Keratinocyte (primary cell): Measurements from ENCODE around the gene RNF148.

Experiments used
- CTCF ChIP-seq, 3 experiments: IDR thresholded peaks in 1 of 3; conservative IDR thresholded peaks in 1 of 3; optimal IDR thresholded peaks in 1 of 3; 2 replicates in 2 of 3; 3 replicates in 1 of 3; pipeline versions ENCODE3 to v1.5.1; 2011; ENCODE audit warnings: low read length in 3 of 3, mild to moderate bottlenecking in 3 of 3, moderate library complexity in 2 of 3, control low read depth in 1 of 3, inconsistent platforms in 1 of 3; ENCODE audit not compliant: insufficient read depth in 2 of 3; ENCODE audit errors: extremely low read depth in 1 of 3
- EZH2 ChIP-seq: IDR thresholded peaks from one replicate; pipeline ENCODE4 v1.6.1; 2012; ENCODE audit warnings: inconsistent platforms, mild to moderate bottlenecking, low read length, moderate library complexity

- TF ChIP-seq CTCF (optimal IDR thresholded peaks at IDR 0.05 in 1 of 3, IDR thresholded peaks at IDR 0.05 in 1 of 3, conservative IDR thresholded peaks at IDR 0.05 in 1 of 3; ENCODE audit: extremely low read depth in 1 of 3, insufficient read depth in 2 of 3, low read length in 3 of 3) (no peak), EZH2 (no peak)
Observed at GRCh38 chr7:122706836-122707235, 4.1 kb upstream of the RNF148 start.
